ENCODE data around the gene KIF26B.

Gene KIF26B

GRCh38 chr1:245465666-245466065, 310.9 kb downstream of the KIF26B start:
- no peak for DNase-seq (ENCODE audit: low spot score)

- DNase-seq (ENCODE audit: low spot score) = no peak
Observed at GRCh38 chr1:245466261-245466660, 311.5 kb downstream of the KIF26B start.

GRCh38 chr1:245467804-245468203, 313.0 kb downstream of the KIF26B start:
- no peak for DNase-seq (ENCODE audit: low spot score)

GRCh38 chr1:245469006-245469405, 314.2 kb downstream of the KIF26B start:
- no peak for DNase-seq (ENCODE audit: low spot score)

- no peak for DNase-seq (ENCODE audit: low spot score)
Observed at GRCh38 chr1:245469734-245470133, 314.9 kb downstream of the KIF26B start.

- peak; percentile 70 for DNase-seq (ENCODE audit: low spot score)
Observed at GRCh38 chr1:245475126-245475525, 320.3 kb downstream of the KIF26B start.

GRCh38 chr1:245475961-245476516, 321.3 kb downstream of the KIF26B start:
- DNase-seq (ENCODE audit: low spot score) = no peak

- no peak for DNase-seq (ENCODE audit: low spot score)
Observed at GRCh38 chr1:245477941-245478340, 323.2 kb downstream of the KIF26B start.

GRCh38 chr1:245480393-245481120, 325.8 kb downstream of the KIF26B start:
- no peak for DNase-seq (ENCODE audit: low spot score)

- DNase-seq (ENCODE audit: low spot score) = no peak
Observed at GRCh38 chr1:245481261-245481660, 326.5 kb downstream of the KIF26B start.

GRCh38 chr1:245483247-245483646, 328.5 kb downstream of the KIF26B start:
- no peak for DNase-seq (ENCODE audit: low spot score)

- DNase-seq (ENCODE audit: low spot score) = no peak
Observed at GRCh38 chr1:245484176-245484575, 329.4 kb downstream of the KIF26B start.

GRCh38 chr1:245485996-245486395, 331.2 kb downstream of the KIF26B start:
- no peak for DNase-seq (ENCODE audit: low spot score)

- no peak for DNase-seq (ENCODE audit: low spot score)
Observed at GRCh38 chr1:245486775-245487470, 332.1 kb downstream of the KIF26B start.

GRCh38 chr1:245488346-245489129, 333.8 kb downstream of the KIF26B start:
- DNase-seq (ENCODE audit: low spot score) = no peak

- no peak for DNase-seq (ENCODE audit: low spot score)
Observed at GRCh38 chr1:245489838-245490237, 335.1 kb downstream of the KIF26B start.

- DNase-seq (ENCODE audit: low spot score) = no peak
Observed at GRCh38 chr1:245493029-245493428, 338.2 kb downstream of the KIF26B start.

- DNase-seq (ENCODE audit: low spot score) = no peak
Observed at GRCh38 chr1:245495681-245496080, 340.9 kb downstream of the KIF26B start.

- peak; percentile 93 for DNase-seq (ENCODE audit: low spot score)
Observed at GRCh38 chr1:245500546-245500945, 345.8 kb downstream of the KIF26B start.

GRCh38 chr1:245501633-245502032, 346.8 kb downstream of the KIF26B start:
- DNase-seq (ENCODE audit: low spot score) = no peak

GRCh38 chr1:245503548-245503947, 348.8 kb downstream of the KIF26B start:
- DNase-seq (ENCODE audit: low spot score) = no peak

GRCh38 chr1:245510144-245510543, 355.4 kb downstream of the KIF26B start:
- DNase-seq (ENCODE audit: low spot score) = no peak

All from AG08395 (cell line).